IPS DF 6.9 (cell line): ENCODE data around the gene CXorf66.
"Not testable (repeated sequence)": the region's sequence is repeated elsewhere in the genome, so short reads cannot be mapped to it uniquely, and the experiment has no call there.

Experiments
- DNase-seq: peaks from one replicate; pipeline ENCODE4 v3.0.0-alpha.2; 2013; ENCODE audit warnings: low read depth, low spot score
- H3K27ac ChIP-seq: one replicate; pipeline ENCODE4 v1.5.1; 2013; ENCODE audit warnings: low read length, control low read depth
- H3K27me3 ChIP-seq: 2 replicates; pipeline ENCODE4 v1.6.1; 2013; ENCODE audit warnings: mild to moderate bottlenecking, low read length; ENCODE audit not compliant: control insufficient read depth, insufficient read depth
- H3K36me3 ChIP-seq: 2 replicates; pipeline ENCODE4 v1.6.1; 2013; ENCODE audit warnings: low read length; ENCODE audit not compliant: control insufficient read depth, insufficient read depth
- H3K4me1 ChIP-seq: 2 replicates; pipeline ENCODE4 v1.6.1; 2013; ENCODE audit warnings: low read length; ENCODE audit not compliant: control insufficient read depth, insufficient read depth
- H3K4me3 ChIP-seq: 2 replicates; pipeline ENCODE4 v1.5.1; 2013; ENCODE audit warnings: mild to moderate bottlenecking, low read length
- H3K9me3 ChIP-seq: 2 replicates; pipeline ENCODE4 v1.6.1; 2013; ENCODE audit warnings: low read length, inconsistent platforms; ENCODE audit not compliant: control insufficient read depth, insufficient read depth
- WGBS: extraction: QIAGEN DNeasy Blood & Tissue Kit; methylation state at CpG from one replicate; pipeline ENCODE4 v1.1.7; 2013; ENCODE audit warnings: mixed read lengths, missing lambda C conversion rate; ENCODE audit not compliant: insufficient read length, insufficient coverage; 5-methylcytosine and 5-hydroxymethylcytosine counted together

The CXorf66 gene

GRCh38 chrX:139961091-139961490 is 4.2 kb downstream of the CXorf66 start:
- DNase-seq, H3K36me3 ChIP-seq, H3K9me3 ChIP-seq, H3K27ac ChIP-seq, H3K27me3 ChIP-seq, H3K4me3 ChIP-seq, H3K4me1 ChIP-seq: not testable (repeated sequence)
- no CpG with 5 or more reads among the region's 2 CpGs for WGBS

GRCh38 chrX:139949703-139950102 is 15.6 kb downstream of the CXorf66 start:
- WGBS, result no CpG with 5 or more reads among the region's 3 CpGs
- no peak overlapping the region for H3K27ac ChIP-seq
- H3K4me3 ChIP-seq, result no peak overlapping the region
- H3K27me3 ChIP-seq, result no peaks in the 10 kb centered on the region
- H3K9me3 ChIP-seq, result no peaks in the 10 kb centered on the region
- no peaks in the 10 kb centered on the region for H3K4me1 ChIP-seq
- no peaks in the 10 kb centered on the region for H3K36me3 ChIP-seq
- no peak for DNase-seq

- no CpG with 5 or more reads among the region's 3 CpGs for WGBS
- H3K27me3 ChIP-seq, result no peaks in the 10 kb centered on the region
- H3K36me3 ChIP-seq, result no peaks in the 10 kb centered on the region
- no peaks in the 10 kb centered on the region for H3K9me3 ChIP-seq
- DNase-seq, result no peak
- H3K4me1 ChIP-seq, result no peaks in the 10 kb centered on the region
- H3K27ac ChIP-seq, result no peak overlapping the region
- no peak overlapping the region for H3K4me3 ChIP-seq
These were observed 20.2 kb downstream of the CXorf66 start for GRCh38 chrX:139945075-139945474.

- Histone ChIP-seq H3K36me3 (no peaks in the 10 kb centered on the region), H3K9me3 (no peaks in the 10 kb centered on the region), H3K27ac (no peak overlapping the region), H3K27me3 (no peaks in the 10 kb centered on the region), H3K4me1 (no peaks in the 10 kb centered on the region; the same call in 1 of the 2 replicates), H3K4me3 (no peak overlapping the region)
- DNase-seq, result no peak
These were observed 29.1 kb downstream of the CXorf66 start for GRCh38 chrX:139936259-139936658.

GRCh38 chrX:139933904-139934303 is 31.4 kb downstream of the CXorf66 start:
- no CpG with 5 or more reads among the region's 15 CpGs for WGBS
- H3K4me3 ChIP-seq, result no peak overlapping the region
- DNase-seq, result no peak

GRCh38 chrX:139932901-139933796 is 32.2 kb downstream of the CXorf66 start, which contains the start of gene ATP11C:
Gene ATP11C, minus strand, starts transcription at chrX:139933053. Its CDS starts 1,011 bp downstream, at chrX:139932042.
- no CpG with 5 or more reads among the region's 52 CpGs for WGBS
- Histone ChIP-seq H3K9me3 (no peaks in the 10 kb centered on the region), H3K27ac (no peak within 1 kb of the TSS), H3K36me3 (no peaks in the 10 kb centered on the region), H3K4me3 (peak within 1 kb of the TSS; percentile 99), H3K4me1 (no peaks in the 10 kb centered on the region; the same call in 1 of the 2 replicates), H3K27me3 (no peaks in the 10 kb centered on the region)
- no peak for DNase-seq

More at GRCh38 chrX:139933904-139934303, 31.4 kb downstream of the CXorf66 start:
- Histone ChIP-seq H3K4me1 (no peaks in the 10 kb centered on the region; the same call in 1 of the 2 replicates), H3K27ac (no peak overlapping the region), H3K9me3 (no peaks in the 10 kb centered on the region), H3K27me3 (no peaks in the 10 kb centered on the region), H3K36me3 (no peaks in the 10 kb centered on the region)

GRCh38 chrX:139932073-139932900 is 33.0 kb downstream of the CXorf66 start:
- H3K27ac ChIP-seq, result no peak overlapping the region
- WGBS, result no CpG with 5 or more reads among the region's 109 CpGs
- peak overlapping the region; percentile 99 for H3K4me3 ChIP-seq

GRCh38 chrX:139931646-139932072 is 33.7 kb downstream of the CXorf66 start:
- H3K4me1 ChIP-seq, result no peaks in the 10 kb centered on the region
- H3K4me3 ChIP-seq, result peak overlapping the region; percentile 99
- H3K27me3 ChIP-seq, result no peaks in the 10 kb centered on the region
- no peak for DNase-seq
- no CpG with 5 or more reads among the region's 33 CpGs for WGBS
- no peak overlapping the region for H3K27ac ChIP-seq
- H3K36me3 ChIP-seq, result no peaks in the 10 kb centered on the region
- no peaks in the 10 kb centered on the region for H3K9me3 ChIP-seq

More at GRCh38 chrX:139932073-139932900, 33.0 kb downstream of the CXorf66 start:
- no peaks in the 10 kb centered on the region; the same call in 1 of the 2 replicates for H3K4me1 ChIP-seq
- H3K9me3 ChIP-seq, result no peaks in the 10 kb centered on the region
- DNase-seq, result no peak
- H3K27me3 ChIP-seq, result no peaks in the 10 kb centered on the region
- H3K36me3 ChIP-seq, result no peaks in the 10 kb centered on the region

GRCh38 chrX:139930916-139931645 is 34.2 kb downstream of the CXorf66 start:
- Histone ChIP-seq H3K9me3 (no peaks in the 10 kb centered on the region), H3K4me1 (no peaks in the 10 kb centered on the region), H3K27ac (no peak overlapping the region), H3K27me3 (no peaks in the 10 kb centered on the region), H3K4me3 (peak overlapping the region; percentile 99; the same call in 1 of the 2 replicates), H3K36me3 (no peaks in the 10 kb centered on the region)
- WGBS, result no CpG with 5 or more reads among the region's 27 CpGs
- no peak for DNase-seq

- no peak overlapping the region; the same call in 1 of the 2 replicates for H3K4me3 ChIP-seq
These were observed 34.9 kb downstream of the CXorf66 start for GRCh38 chrX:139930401-139930800.

More at GRCh38 chrX:139930401-139930800, 34.9 kb downstream of the CXorf66 start:
- Histone ChIP-seq H3K27me3 (no peaks in the 10 kb centered on the region), H3K27ac (no peak overlapping the region), H3K36me3 (no peaks in the 10 kb centered on the region), H3K4me1 (no peaks in the 10 kb centered on the region), H3K9me3 (no peaks in the 10 kb centered on the region)
- WGBS, result no CpG with 5 or more reads among the region's 4 CpGs
- DNase-seq, result no peak
